PC-9 (cell line): ENCODE measurements around the gene SLC1A4.

Experiments
- EZH2 ChIP-seq: fragments of 200-600 bp; sonication (generic); IDR thresholded peaks from 2 replicates; pipeline ENCODE4 v1.8.0; 2017; ENCODE audit warnings: antibody characterized with exemption, low read depth
- TF ChIP-seq, protein P1 (sequence below): fragments of 200-600 bp; sonication (generic); conservative IDR thresholded peaks from 2 replicates; pipeline ENCODE4 v1.6.1; 2017; ENCODE audit warnings: mixed run types, antibody characterized with exemption, mild to moderate bottlenecking, moderate library complexity

DNA sequence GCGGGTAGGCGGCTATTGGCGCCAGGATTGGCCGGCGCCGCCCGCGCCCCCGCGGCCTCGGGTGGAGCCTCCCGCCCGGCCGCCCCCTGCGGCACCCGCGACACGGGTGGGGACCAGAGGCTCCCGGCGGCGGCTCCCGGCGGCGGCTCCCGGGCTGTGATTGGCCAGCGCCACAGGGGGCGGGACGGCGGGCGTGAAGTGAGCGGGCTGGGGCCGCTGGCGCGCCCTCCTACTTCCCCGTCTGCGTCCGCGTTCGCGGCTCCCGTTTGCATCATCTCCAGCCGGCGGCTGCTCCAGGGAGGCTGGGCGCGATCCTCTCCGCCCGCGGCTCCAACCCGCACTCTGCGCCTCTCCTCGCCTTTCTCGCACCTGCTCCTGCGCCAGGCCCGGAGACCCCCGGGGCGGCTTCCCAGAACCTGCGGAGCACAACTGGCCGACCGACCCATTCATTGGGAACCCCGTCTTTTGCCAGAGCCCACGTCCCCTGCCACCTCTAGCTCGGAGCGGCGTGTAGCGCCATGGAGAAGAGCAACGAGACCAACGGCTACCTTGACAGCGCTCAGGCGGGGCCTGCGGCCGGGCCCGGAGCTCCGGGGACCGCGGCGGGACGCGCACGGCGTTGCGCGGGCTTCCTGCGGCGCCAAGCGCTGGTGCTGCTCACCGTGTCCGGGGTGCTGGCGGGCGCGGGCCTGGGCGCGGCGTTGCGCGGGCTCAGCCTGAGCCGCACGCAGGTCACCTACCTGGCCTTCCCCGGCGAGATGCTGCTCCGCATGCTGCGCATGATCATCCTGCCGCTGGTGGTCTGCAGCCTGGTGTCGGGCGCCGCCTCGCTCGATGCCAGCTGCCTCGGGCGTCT lies at the start of gene SLC1A4:
- TF ChIP-seq, protein P1, sequence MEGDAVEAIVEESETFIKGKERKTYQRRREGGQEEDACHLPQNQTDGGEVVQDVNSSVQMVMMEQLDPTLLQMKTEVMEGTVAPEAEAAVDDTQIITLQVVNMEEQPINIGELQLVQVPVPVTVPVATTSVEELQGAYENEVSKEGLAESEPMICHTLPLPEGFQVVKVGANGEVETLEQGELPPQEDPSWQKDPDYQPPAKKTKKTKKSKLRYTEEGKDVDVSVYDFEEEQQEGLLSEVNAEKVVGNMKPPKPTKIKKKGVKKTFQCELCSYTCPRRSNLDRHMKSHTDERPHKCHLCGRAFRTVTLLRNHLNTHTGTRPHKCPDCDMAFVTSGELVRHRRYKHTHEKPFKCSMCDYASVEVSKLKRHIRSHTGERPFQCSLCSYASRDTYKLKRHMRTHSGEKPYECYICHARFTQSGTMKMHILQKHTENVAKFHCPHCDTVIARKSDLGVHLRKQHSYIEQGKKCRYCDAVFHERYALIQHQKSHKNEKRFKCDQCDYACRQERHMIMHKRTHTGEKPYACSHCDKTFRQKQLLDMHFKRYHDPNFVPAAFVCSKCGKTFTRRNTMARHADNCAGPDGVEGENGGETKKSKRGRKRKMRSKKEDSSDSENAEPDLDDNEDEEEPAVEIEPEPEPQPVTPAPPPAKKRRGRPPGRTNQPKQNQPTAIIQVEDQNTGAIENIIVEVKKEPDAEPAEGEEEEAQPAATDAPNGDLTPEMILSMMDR = no peak
- TF ChIP-seq EZH2 = no peak
